ENCODE results near the gene ZNF787. TPM values are rescaled to one million over a fixed set of nuclear protein-coding genes. Genes with fewer than 3 reads are reported as not detected.
"Not testable (repeated sequence)": the region's sequence is repeated elsewhere in the genome, so short reads cannot be mapped to it uniquely, and the experiment has no call there.

The ZNF787 gene
- total RNA-seq, 3 donors from 2014 or later = 41.5 to 45.8 (median 42.2) TPM

DNA sequence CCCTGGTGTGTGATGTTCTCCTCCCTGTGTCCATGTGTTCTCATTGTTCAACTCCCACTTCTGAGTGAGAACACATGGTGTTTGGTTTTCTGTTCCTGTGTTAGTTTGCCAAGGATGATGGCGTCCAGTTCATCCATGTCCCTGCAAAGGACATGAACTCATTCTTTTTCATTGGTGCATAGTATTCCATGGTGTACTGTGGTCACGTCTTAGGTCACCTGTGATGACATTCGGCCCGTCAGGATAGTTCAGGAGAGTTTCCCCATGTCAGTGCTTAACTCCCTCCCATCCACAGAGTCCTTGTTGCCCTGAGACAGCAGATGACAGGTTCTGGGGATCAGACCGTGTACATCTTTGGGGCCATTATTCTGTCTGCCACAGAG, 28.6 kb upstream of the ZNF787 start:
- Mint-ChIP-seq H3K4me3 (no peak overlapping the region), H3K9me3 (no peaks in the 10 kb centered on the region), H3K36me3 (ENCODE audit: insufficient read depth) (peaks cover 22% of the 10 kb centered on the region), H3K27me3 (ENCODE audit: low read depth) (no peaks in the 10 kb centered on the region), H3K4me1 (ENCODE audit: low read depth) (peaks cover 4% of the 10 kb centered on the region)
- DNase-seq = no peak
- no peak for ATAC-seq

DNA sequence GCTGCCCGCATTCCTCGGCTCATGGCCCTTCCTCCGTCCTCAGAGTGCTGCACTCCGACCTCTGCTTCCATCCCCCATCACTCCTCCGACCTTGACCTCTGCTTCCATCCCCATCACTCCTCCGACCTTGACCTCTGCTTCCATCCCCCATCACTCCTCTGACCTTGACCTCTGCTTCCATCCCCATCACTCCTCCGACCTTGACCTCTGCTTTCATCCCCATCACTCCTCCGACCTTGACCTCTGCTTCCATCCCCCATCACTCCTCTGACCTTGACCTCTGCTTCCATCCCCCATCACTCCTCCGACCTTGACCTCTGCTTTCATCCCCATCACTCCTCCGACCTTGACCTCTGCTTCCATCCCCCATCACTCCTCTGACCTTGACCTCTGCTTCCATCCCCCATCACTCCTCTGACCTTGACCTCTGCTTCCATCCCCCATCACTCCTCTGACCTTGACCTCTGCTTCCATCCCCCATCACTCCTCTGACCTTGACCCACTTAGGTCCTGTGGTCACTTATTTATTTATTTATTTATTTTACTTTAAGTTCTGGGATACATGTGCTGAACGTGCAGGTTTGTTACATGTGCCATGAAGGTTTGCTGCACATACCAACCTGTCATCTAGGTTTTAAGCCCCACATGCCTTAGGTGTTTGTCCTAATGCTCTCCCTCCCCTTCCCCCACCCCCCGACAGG, 28.0 kb upstream of the ZNF787 start:
- ATAC-seq; H3K4me3 Mint-ChIP-seq; H3K4me1 Mint-ChIP-seq (ENCODE audit: low read depth); H3K9me3 Mint-ChIP-seq; DNase-seq; H3K27me3 Mint-ChIP-seq (ENCODE audit: low read depth): not testable (repeated sequence)
- H3K36me3 Mint-ChIP-seq (ENCODE audit: insufficient read depth) = peaks cover 22% of the 10 kb centered on the region

DNA sequence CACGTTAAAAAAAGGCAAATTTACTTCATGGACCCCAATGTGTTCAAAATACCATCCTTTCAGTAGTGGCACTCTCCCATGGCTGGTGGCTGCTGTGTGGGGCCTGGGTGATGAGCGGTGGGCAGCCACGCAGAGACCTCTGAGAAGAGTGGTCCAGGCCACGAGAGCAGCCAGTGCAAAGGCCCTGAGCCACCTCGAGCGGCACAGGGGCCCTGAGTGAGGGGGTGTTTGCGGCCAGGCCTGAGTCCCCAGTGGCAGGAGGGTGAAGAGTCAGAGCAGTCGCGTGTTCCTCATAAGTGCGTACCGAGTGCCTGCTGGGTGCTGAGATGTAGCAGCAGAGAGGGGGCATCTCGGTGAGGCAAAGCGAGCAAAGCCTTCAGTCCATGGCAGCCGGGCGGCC, 27.0 kb upstream of the ZNF787 start:
- Mint-ChIP-seq H3K4me1 (ENCODE audit: low read depth) (peaks cover 10% of the 10 kb centered on the region), H3K36me3 (ENCODE audit: insufficient read depth) (peaks cover 16% of the 10 kb centered on the region), H3K4me3 (no peak overlapping the region), H3K27me3 (ENCODE audit: low read depth) (no peaks in the 10 kb centered on the region), H3K9me3 (no peaks in the 10 kb centered on the region)
- ATAC-seq (no peak), DNase-seq (no peak)

DNA sequence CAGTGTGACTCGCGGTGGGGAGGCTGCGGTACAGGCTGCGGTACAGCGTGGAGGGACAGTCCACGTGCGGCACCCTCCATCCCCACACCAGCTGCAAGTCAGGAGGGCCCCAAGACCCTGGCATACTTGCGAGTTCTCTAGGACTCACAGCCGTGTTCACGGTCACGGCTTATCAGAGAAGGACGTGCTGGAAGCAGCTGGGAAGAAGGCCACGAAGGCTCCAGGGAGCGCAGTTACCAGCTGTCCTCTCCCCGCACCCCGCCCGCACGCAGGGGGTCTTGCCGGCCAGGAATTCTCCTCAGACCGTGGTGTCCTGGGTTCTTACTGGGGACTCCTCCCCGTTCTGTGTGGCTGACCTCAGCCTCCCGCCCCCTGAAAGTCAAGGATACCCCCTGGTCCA, 26.2 kb upstream of the ZNF787 start:
- Mint-ChIP-seq H3K27me3 (ENCODE audit: low read depth) (no peaks in the 10 kb centered on the region), H3K4me1 (ENCODE audit: low read depth) (peaks cover 11% of the 10 kb centered on the region), H3K4me3 (no peak overlapping the region), H3K9me3 (no peaks in the 10 kb centered on the region), H3K36me3 (ENCODE audit: insufficient read depth) (peaks cover 16% of the 10 kb centered on the region)
- ATAC-seq = no peak
- no peak for DNase-seq

DNA sequence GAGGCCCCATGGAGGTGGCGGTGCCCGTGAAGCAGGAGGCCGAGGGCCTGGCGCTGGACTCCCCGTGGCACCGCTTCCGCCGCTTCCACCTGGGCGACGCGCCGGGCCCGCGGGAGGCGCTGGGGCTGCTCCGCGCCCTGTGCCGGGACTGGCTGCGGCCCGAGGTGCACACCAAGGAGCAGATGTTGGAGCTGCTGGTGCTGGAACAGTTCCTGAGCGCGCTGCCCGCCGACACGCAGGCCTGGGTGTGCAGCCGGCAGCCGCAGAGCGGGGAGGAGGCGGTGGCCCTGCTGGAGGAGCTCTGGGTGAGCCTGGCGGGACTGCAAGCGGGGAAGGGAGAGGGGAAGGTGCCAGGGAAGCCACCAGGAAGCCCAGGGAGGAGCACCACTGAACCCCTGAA, 25.8 kb upstream of the ZNF787 start:
- no peak for ATAC-seq
- H3K4me1 Mint-ChIP-seq (ENCODE audit: low read depth) = peaks cover 15% of the 10 kb centered on the region

DNA sequence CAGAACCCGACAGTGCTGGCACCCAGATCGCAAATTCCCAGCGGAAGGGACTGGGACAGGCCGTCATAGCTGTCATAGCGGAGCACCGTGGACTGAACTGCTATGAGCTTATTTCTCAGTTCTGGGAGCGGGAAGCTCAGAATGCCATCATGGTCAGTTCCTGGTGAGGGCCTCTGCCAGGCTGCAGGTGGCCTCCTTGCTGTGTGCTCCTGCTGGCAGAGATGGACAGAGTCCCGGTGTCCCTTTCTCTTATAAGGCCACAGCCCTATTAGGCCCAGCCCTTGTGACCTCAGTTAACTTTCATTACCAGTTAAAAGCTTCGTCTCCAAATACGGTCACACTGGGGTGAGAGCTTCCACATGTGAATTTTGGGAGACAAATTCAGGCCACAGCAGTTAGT, 24.6 kb upstream of the ZNF787 start:
- Mint-ChIP-seq H3K27me3 (ENCODE audit: low read depth) (no peaks in the 10 kb centered on the region), H3K9me3 (no peaks in the 10 kb centered on the region)

More for the DNA sequence above, 25.8 kb upstream of the ZNF787 start:
- no peak overlapping the region for H3K4me3 Mint-ChIP-seq
- H3K27me3 Mint-ChIP-seq (ENCODE audit: low read depth) = no peaks in the 10 kb centered on the region
- no peaks in the 10 kb centered on the region for H3K9me3 Mint-ChIP-seq
- no peak for DNase-seq
- H3K36me3 Mint-ChIP-seq (ENCODE audit: insufficient read depth) = peaks cover 16% of the 10 kb centered on the region

DNA sequence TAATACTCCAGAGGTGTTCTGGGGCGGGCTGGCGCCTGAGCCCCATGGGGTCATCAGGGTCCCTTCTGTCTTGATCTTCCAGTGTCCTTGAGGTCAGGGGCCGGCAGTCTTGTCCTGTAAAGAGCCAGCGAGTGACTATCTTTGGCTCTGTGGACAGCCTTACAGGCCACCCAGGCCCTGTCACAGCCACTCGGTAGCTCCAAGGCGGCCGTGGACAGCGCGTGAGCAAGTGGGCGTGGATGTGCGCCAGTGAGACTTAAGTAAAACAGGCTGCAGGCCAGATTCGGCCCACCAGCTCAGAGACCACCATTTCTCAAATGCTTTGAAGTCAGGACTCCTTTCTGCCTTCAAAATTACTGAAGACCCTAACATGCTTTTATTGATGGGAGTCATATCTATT, 23.7 kb upstream of the ZNF787 start:
- H3K9me3 Mint-ChIP-seq = no peaks in the 10 kb centered on the region
- no peak overlapping the region for H3K4me3 Mint-ChIP-seq
- no peaks in the 10 kb centered on the region for H3K27me3 Mint-ChIP-seq (ENCODE audit: low read depth)
- ATAC-seq (no peak), DNase-seq (no peak)
- peaks cover 23% of the 10 kb centered on the region for H3K4me1 Mint-ChIP-seq (ENCODE audit: low read depth)
- peaks cover 11% of the 10 kb centered on the region for H3K36me3 Mint-ChIP-seq (ENCODE audit: insufficient read depth)

More for the DNA sequence above, 24.6 kb upstream of the ZNF787 start:
- Mint-ChIP-seq H3K36me3 (ENCODE audit: insufficient read depth) (peaks cover 16% of the 10 kb centered on the region), H3K4me3 (no peak overlapping the region), H3K4me1 (ENCODE audit: low read depth) (peaks cover 17% of the 10 kb centered on the region)
- ATAC-seq = no peak
- no peak for DNase-seq

DNA sequence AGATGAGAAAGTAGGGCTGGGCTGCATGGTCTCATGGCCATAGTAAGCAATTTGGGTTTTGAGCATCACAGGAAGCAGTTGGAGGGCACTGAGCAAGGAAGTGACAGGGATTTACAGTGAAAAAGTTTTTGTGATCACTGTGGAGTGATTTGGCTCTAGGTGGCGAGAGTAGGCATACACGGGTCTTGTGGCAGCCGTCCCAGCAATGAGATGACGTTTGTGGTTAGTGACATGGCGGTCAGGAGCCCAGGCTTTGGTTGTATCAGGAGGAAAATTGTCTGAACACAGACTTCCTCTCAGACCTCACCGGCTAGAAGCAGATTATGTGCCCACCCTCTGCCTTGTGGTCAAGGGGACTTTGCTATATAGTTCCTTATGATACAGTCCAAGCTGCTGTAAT, 23.3 kb upstream of the ZNF787 start:
- DNase-seq (no peak), ATAC-seq (no peak)
- Mint-ChIP-seq H3K27me3 (ENCODE audit: low read depth) (no peaks in the 10 kb centered on the region), H3K4me1 (ENCODE audit: low read depth) (peaks cover 26% of the 10 kb centered on the region), H3K4me3 (no peak overlapping the region), H3K9me3 (no peaks in the 10 kb centered on the region), H3K36me3 (ENCODE audit: insufficient read depth) (peaks cover 8% of the 10 kb centered on the region)

DNA sequence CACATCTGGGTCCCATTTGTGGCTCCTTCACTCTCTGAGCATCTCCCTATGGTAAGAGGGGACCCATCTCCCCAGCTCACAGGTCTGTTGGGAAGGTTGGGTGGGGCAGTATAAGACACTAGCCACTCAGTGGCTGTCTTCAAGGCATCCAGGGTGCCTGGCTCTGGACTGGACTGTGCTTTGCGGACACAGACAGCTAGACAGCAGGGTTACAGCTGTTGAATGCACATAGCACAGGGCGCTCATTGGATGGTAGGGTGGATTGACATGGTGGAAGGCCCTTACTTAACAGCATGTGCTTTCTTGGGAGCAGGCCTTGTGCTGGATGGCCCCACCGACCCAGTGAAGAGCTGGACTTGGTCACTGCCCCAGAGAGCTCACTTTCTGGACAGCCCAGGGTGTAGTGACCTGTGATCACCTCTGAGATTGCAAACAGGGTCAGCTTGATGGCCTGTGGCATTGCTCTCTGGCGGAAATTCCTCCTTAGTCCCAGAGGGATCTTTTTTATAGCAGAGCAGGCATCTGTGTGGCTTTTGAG, 21.9 kb upstream of the ZNF787 start:
- ATAC-seq = no peak
- no peak for DNase-seq
- no peaks in the 10 kb centered on the region for H3K27me3 Mint-ChIP-seq (ENCODE audit: low read depth)
- peaks cover 30% of the 10 kb centered on the region for H3K4me1 Mint-ChIP-seq (ENCODE audit: low read depth)
- no peaks in the 10 kb centered on the region for H3K9me3 Mint-ChIP-seq
- peaks cover under 1% of the 10 kb centered on the region for H3K36me3 Mint-ChIP-seq (ENCODE audit: insufficient read depth)
- H3K4me3 Mint-ChIP-seq = no peak overlapping the region

DNA sequence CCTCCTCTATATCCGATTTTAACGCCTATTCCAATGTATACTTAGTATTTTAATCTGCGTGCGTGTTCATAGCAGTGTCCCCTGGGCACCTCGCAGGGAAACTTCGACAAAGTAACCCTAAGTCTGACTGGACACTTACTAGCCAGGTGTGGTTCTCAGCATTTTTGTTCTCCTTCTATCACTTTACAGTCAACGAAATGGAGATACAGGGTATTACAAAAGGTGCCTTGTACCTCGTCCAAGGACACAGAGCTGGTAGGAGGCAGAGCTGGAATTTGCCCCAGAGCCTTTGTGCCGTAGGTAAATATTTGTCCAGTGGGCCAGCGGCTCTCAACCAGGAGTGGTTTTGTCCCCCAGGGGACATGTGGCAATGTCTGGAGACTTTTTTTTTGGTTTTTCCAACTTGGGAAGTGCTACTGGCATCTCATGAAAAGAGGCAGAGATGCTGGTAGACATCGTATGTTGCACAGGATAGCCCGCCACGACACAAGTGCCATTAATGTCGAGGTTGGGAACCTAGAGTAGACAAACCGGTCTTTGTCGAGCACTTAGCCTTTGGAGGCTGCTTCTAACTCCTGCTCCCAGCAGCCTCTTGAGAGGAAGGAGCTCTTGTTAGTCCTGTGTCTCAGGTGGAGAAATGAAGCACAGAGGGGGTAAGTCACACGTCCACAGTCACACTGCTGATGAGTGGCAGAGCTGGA, 21.1 kb upstream of the ZNF787 start:
- peaks cover 30% of the 10 kb centered on the region for H3K4me1 Mint-ChIP-seq (ENCODE audit: low read depth)
- peak overlapping the region; percentile 87 for H3K4me3 Mint-ChIP-seq
- DNase-seq = no peak
- no peaks in the 10 kb centered on the region for H3K27me3 Mint-ChIP-seq (ENCODE audit: low read depth)
- no peak for ATAC-seq
- H3K36me3 Mint-ChIP-seq (ENCODE audit: insufficient read depth) = no peaks in the 10 kb centered on the region
- H3K9me3 Mint-ChIP-seq = no peaks in the 10 kb centered on the region

DNA sequence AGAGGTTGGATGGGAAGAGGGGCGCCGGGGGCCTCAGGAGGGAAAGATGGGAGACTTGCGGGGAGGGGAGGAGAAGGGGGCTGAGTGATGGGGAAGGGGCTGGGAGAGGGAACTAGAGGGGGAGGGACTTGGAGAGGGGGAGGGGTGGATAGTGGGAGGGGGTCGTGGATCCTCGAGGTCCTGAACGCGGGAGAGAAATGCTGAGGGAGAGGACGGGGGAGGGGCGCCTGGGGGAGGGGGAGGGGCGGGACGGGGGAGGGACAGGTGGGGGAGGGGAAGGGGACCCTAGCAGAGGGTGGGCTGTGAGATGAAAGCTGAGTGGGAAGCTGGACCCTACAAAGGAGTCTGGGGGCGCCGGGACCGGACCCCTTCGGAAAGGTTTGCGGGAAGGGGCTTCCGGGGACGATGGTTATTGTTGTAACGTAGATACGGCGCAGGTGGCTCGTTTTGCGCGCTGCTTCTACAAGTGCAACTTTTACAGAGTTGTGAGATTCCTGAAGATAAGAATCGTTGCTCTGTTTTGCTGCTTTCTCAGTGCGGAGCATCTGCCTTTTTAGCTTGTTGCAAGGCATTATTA, 20.4 kb upstream of the ZNF787 start:
- no peak for ATAC-seq
- H3K27me3 Mint-ChIP-seq (ENCODE audit: low read depth) = no peaks in the 10 kb centered on the region
- no peaks in the 10 kb centered on the region for H3K36me3 Mint-ChIP-seq (ENCODE audit: insufficient read depth)
- DNase-seq = peak; percentile 19
- peaks cover 30% of the 10 kb centered on the region for H3K4me1 Mint-ChIP-seq (ENCODE audit: low read depth)
- peak overlapping the region; percentile 87 for H3K4me3 Mint-ChIP-seq
- no peaks in the 10 kb centered on the region for H3K9me3 Mint-ChIP-seq

DNA sequence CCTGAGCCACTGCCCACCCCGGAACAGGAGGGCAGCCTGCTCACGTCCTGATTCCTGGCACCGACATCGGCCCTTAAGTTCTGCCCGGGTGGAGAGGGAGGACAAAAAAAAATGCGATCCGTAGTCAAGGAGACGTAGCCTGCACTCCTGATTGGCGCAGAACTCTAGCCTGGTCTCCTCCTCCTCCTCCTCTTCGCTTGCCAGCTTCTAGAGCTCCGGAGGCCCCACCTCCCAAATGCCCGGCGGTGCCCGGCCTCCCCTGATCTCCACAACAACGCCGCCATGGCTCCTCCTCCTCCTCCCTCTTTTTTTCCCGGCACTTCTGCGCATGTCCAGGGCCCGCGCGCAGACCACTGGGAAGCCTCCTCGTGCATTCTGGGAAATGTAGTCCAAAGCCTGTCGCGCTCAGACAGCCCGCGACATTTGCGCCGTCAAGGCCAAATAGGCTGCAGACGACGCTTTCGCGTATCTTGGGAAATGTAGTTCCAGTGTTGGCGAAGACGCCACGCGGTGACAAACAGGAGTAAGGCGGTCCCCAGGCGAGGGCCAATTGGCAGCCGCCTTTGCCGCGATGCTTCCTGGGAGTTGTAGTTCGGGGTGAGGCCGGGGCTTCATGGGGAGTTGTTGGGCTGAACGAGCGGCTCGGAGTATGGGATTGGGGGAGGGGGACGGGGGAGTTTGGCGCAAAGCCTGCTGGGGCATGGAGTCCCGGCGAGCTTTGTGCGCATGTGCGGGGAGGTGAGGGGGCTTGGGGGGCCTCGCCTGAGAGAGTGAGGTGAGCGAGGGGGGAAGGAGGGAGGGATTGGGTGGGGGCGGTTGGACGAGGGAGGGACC, 19.7 kb upstream of the ZNF787 start, which contains the start of gene ZNF444:
TSS of gene ZNF444 (plus strand) at position 705 of the 834 bp plus-strand sequence. CDS start 5,625 bp downstream, outside the sequence.
- DNase-seq = peak; percentile 99
- no peaks in the 10 kb centered on the region for H3K36me3 Mint-ChIP-seq (ENCODE audit: insufficient read depth)
- peaks cover 30% of the 10 kb centered on the region for H3K4me1 Mint-ChIP-seq (ENCODE audit: low read depth)
- ATAC-seq = peak; percentile 91 to 92
- H3K4me3 Mint-ChIP-seq = peak within 1 kb of the TSS; percentile 87
- no peaks in the 10 kb centered on the region for H3K9me3 Mint-ChIP-seq
- H3K27me3 Mint-ChIP-seq (ENCODE audit: low read depth) = no peaks in the 10 kb centered on the region

DNA sequence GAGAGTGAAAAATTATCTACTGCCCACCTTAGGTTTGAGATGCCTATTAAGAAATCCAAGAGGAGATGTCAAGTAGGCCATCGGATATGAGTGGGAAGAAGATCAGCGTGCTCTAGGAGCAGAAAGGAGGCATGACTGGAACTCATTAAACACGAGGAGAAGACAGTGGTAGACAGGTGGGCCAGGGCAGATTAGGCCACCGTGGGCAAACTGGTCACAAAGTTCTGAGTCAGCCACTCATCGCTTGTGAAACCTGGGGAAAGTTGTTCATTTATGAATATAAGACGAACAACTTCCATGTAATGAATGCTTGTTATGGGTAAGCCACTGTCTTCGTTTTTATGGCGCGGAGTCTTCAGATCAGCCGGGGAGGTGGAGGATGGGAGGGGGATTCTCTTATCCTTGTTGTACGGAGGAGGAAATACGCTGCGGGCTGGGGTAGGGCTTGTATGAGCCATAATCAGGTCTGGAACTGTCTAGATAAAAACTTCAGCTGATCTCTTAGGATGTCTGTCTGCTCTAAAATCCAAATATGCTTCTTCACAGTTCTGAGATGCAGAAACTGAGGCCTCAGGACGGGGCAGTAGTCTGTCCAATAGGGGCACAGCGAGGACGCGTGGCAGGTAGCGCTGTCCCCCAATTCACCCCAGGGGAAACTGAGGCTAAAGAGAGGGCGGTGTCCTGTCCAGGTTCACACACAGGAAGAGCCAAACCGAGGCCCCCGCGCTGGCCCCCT, 18.9 kb upstream of the ZNF787 start:
- no peak for ATAC-seq
- peaks cover 30% of the 10 kb centered on the region for H3K4me1 Mint-ChIP-seq (ENCODE audit: low read depth)
- H3K9me3 Mint-ChIP-seq = no peaks in the 10 kb centered on the region
- no peaks in the 10 kb centered on the region for H3K27me3 Mint-ChIP-seq (ENCODE audit: low read depth)
- H3K36me3 Mint-ChIP-seq (ENCODE audit: insufficient read depth) = no peaks in the 10 kb centered on the region
- DNase-seq = no peak
- H3K4me3 Mint-ChIP-seq = peak overlapping the region; percentile 87

Data from activated T-cell treated with anti-CD3 and anti-CD28 coated beads, Interleukin-2, amount 50 U/mL, for 4 hours (primary cell).